COLO668 (cell line): Measurements from ENCODE around the gene IL17REL.
A peak's percentile ranks its signal among the peaks of the same experiment; 100 is the strongest.

Experiments
- DNase-seq: peaks from one replicate; lab custom pipeline; 2025; ENCODE audit not compliant: unreplicated experiment; lab: John Stamatoyannopoulos, UW

Gene IL17REL

DNA sequence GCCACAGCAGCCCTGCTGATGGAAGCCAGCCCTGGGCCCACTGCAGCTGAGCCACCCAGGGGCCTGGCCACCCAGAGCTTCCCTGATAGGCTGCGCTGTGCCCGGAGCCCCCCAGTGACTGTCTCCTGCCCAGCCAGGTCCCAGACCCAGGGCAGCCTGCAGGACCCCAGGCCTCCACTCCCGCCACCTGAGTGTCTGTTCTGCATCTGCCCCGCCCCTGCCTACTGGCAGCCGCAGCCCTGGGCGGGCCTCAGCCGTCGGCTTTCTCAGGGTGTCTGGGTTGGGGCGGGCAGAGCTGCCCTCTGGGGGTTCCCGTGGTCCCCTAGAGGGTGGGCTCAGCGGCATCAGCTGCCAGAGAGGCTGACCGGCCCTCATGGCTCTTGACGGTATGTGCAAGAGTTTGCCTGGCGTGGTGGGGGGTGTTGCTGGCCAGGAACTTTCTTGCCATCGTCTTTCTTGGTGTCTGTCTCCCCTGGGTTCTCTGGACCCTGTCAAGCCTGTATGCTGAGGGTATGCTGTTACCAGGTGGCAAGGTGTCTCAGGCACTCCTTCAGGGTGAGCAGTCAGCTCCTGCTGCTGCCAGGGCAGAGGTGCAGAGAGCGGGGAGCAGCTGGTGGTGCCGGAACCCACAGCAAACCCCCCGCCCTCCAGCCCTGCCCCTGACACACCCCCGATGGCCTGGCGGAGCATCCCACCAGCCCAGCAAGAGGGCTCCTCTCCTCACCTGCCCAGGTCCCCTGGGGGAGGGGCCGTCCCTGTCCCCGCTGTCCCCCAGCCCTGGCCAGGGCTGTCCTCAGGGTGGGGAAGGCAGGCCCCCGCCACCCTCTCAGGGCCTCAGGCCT is 64.2 kb downstream of the IL17REL start:
- DNase-seq = peak; percentile 31

DNA sequence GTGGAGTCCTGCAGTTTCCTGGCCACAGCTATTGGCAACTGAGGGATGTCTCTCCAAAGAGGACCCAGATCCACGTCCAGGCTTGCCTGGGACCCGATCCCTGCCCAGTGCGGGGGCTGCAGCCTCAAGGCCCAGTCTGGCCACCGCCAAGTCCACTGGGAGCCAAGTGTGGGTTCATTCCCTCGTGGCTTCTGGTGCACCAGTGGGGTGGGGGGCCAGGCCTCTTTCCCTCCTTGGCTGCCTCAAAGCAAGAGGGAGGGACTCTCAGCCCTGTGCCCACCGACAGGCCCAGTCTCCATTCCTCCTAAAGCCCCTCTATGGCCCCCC is 65.3 kb downstream of the IL17REL start:
- DNase-seq = no peak

DNA sequence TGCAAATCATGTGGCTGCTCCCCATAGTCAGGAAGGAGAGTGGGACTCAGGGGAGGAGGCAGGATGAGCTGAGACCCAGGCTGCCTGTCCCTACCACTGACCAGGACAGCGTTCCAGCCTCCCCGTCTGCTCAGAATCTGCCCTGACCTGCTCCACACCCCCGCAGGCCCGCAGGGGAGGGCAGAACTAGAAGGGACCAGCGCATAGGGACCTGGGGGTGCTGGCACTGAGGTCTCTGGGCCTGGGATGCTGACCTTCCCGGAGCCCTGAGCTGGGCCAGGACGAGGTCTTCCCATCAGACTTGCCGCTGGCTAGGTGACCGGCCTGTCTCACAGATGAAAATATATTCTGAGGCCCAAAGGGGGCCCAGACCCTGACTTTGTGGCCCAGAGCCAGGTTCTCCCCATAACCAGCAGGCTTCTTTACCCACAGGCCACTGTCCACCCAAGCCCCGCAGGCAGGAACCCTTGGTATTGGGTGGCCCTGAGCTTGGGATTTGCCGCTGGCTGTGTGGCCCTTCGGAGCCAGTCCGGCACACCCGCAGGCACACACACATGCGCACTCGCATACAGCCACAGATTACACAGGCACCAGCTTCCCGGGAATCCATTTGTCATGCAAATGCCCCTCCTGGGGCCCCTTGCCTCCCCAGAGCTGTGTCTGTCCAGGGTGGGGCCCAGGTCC is 65.8 kb downstream of the IL17REL start:
- DNase-seq = peak; percentile 80

DNA sequence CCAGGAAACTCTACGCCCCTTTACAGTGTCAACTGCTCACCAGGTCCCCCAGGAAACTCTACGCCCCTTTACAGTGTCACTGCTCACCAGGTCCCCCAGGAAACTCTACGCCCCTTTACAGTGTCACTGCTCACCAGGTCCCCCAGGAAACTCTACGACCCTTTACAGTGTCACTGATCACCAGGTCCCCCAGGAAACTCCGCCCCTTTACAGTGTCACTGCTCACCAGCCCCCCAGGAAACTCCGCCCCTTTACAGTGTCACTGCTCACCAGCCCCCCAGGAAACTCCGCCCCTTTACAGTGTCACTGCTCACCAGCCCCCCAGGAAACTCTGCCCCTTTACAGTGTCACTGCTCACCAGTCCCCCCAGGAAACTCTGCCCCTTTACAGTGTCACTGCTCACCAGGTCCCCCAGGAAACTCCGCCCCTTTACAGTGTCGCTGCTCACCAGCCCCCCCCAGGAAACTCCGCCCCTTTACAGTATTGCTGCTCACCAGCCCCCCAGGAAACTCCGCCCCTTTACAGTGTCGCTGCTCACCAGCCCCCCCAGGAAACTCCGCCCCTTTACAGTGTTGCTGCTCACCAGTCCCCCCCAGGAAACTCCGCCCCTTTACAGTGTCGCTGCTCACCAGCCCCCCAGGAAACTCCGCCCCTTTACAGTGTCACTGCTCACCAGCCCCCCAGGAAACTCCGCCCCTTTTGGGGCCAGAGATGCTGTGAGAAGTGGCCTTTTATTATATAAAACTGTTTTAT is 67.3 kb downstream of the IL17REL start:
- peak; percentile 18 for DNase-seq
